Activated CD8-positive, alpha-beta T cell treated with anti-CD3 and anti-CD28 coated beads, Interleukin-2, amount 10 ng/mL, durations not matched to agents 7 days and 5 days (primary cell): ENCODE results near the gene ARHGAP22. TPM values are rescaled to one million over a fixed set of nuclear protein-coding genes. Genes with fewer than 3 reads are reported as not detected.

ENCODE experiments used
- ATAC-seq: fragments of 150-1000 bp; cut with Tn5 transposase; one replicate; pipeline ENCODE4 v1.10.0; 2021; ENCODE audit warnings: moderate library complexity
- CTCF ChIA-PET: fragments of 350-600 bp; sonication (Branson Sonifier 250); formaldehyde crosslinking; loops from one replicate; lab custom pipeline; 2021; ENCODE audit warnings: antibody characterized with exemption; lab: Charles Lee
- POLR2A ChIA-PET: fragments of 350-600 bp; sonication (Branson Sonifier 250); formaldehyde crosslinking; loops from one replicate; lab custom pipeline; 2021; ENCODE audit warnings: antibody characterized with exemption; lab: Charles Lee
- DNase-seq: peaks from one replicate; pipeline ENCODE4 v3.0.0-alpha.2; 2020
- H3K27ac Mint-ChIP-seq: one replicate; pipeline ENCODE4 v1.8.0; 2021; ENCODE audit warnings: mild to moderate bottlenecking, mixed read lengths
- H3K27me3 Mint-ChIP-seq: one replicate; pipeline ENCODE4 v1.8.0; 2021; ENCODE audit warnings: low read depth, mixed read lengths
- H3K36me3 Mint-ChIP-seq: one replicate; pipeline ENCODE4 v1.8.0; 2021; ENCODE audit warnings: low read depth, mixed read lengths
- H3K4me1 Mint-ChIP-seq: one replicate; pipeline ENCODE4 v1.8.0; 2021; ENCODE audit warnings: low read depth, mixed read lengths
- H3K4me3 Mint-ChIP-seq: one replicate; pipeline ENCODE4 v1.8.0; 2021; ENCODE audit warnings: mild to moderate bottlenecking, mixed read lengths
- H3K9me3 Mint-ChIP-seq: one replicate; pipeline ENCODE4 v1.8.0; 2022; ENCODE audit warnings: mixed read lengths; ENCODE audit not compliant: insufficient read depth
- total RNA-seq, 2 experiments: library from RNA; stranded (reverse); gene quantifications; one replicate each; pipeline ENCODE4 v1.2.3, GENCODE V29; 2021

The ARHGAP22 gene
- total RNA-seq, 2 experiments from 2014 or later, result not detected

- no peaks in the 10 kb centered on the region for H3K9me3 Mint-ChIP-seq
Observed at GRCh38 chr10:48533951-48534720, 70.7 kb downstream of the ARHGAP22 start.

GRCh38 chr10:48533540-48533939, 71.3 kb downstream of the ARHGAP22 start:
- ATAC-seq (no peak), DNase-seq (no peak)
- H3K9me3 Mint-ChIP-seq, result no peaks in the 10 kb centered on the region
- no peaks in the 10 kb centered on the region for H3K36me3 Mint-ChIP-seq
- H3K4me3 Mint-ChIP-seq, result no peak overlapping the region
- no peaks in the 10 kb centered on the region for H3K4me1 Mint-ChIP-seq
- ChIA-PET CTCF (no interaction called here), POLR2A (no interaction called here)
- no peak overlapping the region for H3K27ac Mint-ChIP-seq
- peaks cover 21% of the 10 kb centered on the region for H3K27me3 Mint-ChIP-seq

More at GRCh38 chr10:48533951-48534720, 70.7 kb downstream of the ARHGAP22 start:
- Mint-ChIP-seq H3K4me1 (no peaks in the 10 kb centered on the region), H3K36me3 (no peaks in the 10 kb centered on the region), H3K27me3 (peaks cover 19% of the 10 kb centered on the region), H3K4me3 (no peak overlapping the region), H3K27ac (no peak overlapping the region)
- POLR2A ChIA-PET, result no interaction called here
- DNase-seq (no peak), ATAC-seq (no peak)
- CTCF ChIA-PET, result no interaction called here

GRCh38 chr10:48531486-48531885, 73.4 kb downstream of the ARHGAP22 start:
- ATAC-seq, result no peak
- H3K4me3 Mint-ChIP-seq, result no peak overlapping the region
- H3K36me3 Mint-ChIP-seq, result no peaks in the 10 kb centered on the region
- peaks cover 28% of the 10 kb centered on the region for H3K27me3 Mint-ChIP-seq
- H3K4me1 Mint-ChIP-seq, result no peaks in the 10 kb centered on the region
- POLR2A ChIA-PET, result no interaction called here
- no peaks in the 10 kb centered on the region for H3K9me3 Mint-ChIP-seq
- H3K27ac Mint-ChIP-seq, result no peak overlapping the region
- CTCF ChIA-PET, result no interaction called here
- DNase-seq, result no peak

- Mint-ChIP-seq H3K9me3 (no peaks in the 10 kb centered on the region), H3K4me1 (peaks cover 2% of the 10 kb centered on the region), H3K36me3 (no peaks in the 10 kb centered on the region), H3K27ac (no peak overlapping the region), H3K27me3 (peaks cover 47% of the 10 kb centered on the region), H3K4me3 (no peak overlapping the region)
- ATAC-seq, result no peak
- POLR2A ChIA-PET, result no interaction called here
- DNase-seq, result no peak
- CTCF ChIA-PET, result no interaction called here
Observed at GRCh38 chr10:48529331-48529730, 75.5 kb downstream of the ARHGAP22 start.

- DNase-seq (no peak), ATAC-seq (no peak)
- no peak overlapping the region for H3K27ac Mint-ChIP-seq
- no peaks in the 10 kb centered on the region for H3K9me3 Mint-ChIP-seq
- peaks cover 45% of the 10 kb centered on the region for H3K27me3 Mint-ChIP-seq
- POLR2A ChIA-PET, result no interaction called here
- H3K36me3 Mint-ChIP-seq, result no peaks in the 10 kb centered on the region
- CTCF ChIA-PET, result interaction anchor here (0.7 kb wide), 1 partner anchor 128 kb away, joined by 3 read pairs; no protein-coding TSS in a partner anchor
- no peak overlapping the region for H3K4me3 Mint-ChIP-seq
- H3K4me1 Mint-ChIP-seq, result peaks cover 2% of the 10 kb centered on the region
Observed at GRCh38 chr10:48527756-48528155, 77.1 kb downstream of the ARHGAP22 start.

GRCh38 chr10:48526846-48527505, 77.9 kb downstream of the ARHGAP22 start:
- peaks cover 2% of the 10 kb centered on the region for H3K4me1 Mint-ChIP-seq
- peaks cover 52% of the 10 kb centered on the region for H3K27me3 Mint-ChIP-seq
- DNase-seq, result no peak
- POLR2A ChIA-PET, result no interaction called here
- H3K9me3 Mint-ChIP-seq, result no peaks in the 10 kb centered on the region
- CTCF ChIA-PET, result no interaction called here
- no peak for ATAC-seq
- no peak overlapping the region for H3K27ac Mint-ChIP-seq
- H3K36me3 Mint-ChIP-seq, result no peaks in the 10 kb centered on the region
- no peak overlapping the region for H3K4me3 Mint-ChIP-seq

GRCh38 chr10:48526011-48526821, 78.7 kb downstream of the ARHGAP22 start:
- POLR2A ChIA-PET, result no interaction called here
- no peaks in the 10 kb centered on the region for H3K36me3 Mint-ChIP-seq

GRCh38 chr10:48525113-48525512, 79.8 kb downstream of the ARHGAP22 start:
- CTCF ChIA-PET, result interaction anchor here (1.3 kb wide), 1 partner anchor 9 kb away, joined by 3 read pairs; no protein-coding TSS in a partner anchor
- H3K4me1 Mint-ChIP-seq, result peaks cover 2% of the 10 kb centered on the region
- DNase-seq (no peak), ATAC-seq (no peak)
- H3K27me3 Mint-ChIP-seq, result peaks cover 63% of the 10 kb centered on the region
- POLR2A ChIA-PET, result no interaction called here
- no peak overlapping the region for H3K27ac Mint-ChIP-seq
- no peaks in the 10 kb centered on the region for H3K36me3 Mint-ChIP-seq
- no peak overlapping the region for H3K4me3 Mint-ChIP-seq
- H3K9me3 Mint-ChIP-seq, result no peaks in the 10 kb centered on the region

More at GRCh38 chr10:48526011-48526821, 78.7 kb downstream of the ARHGAP22 start:
- peaks cover 57% of the 10 kb centered on the region for H3K27me3 Mint-ChIP-seq
- H3K4me3 Mint-ChIP-seq, result no peak overlapping the region
- DNase-seq, result no peak
- no peaks in the 10 kb centered on the region for H3K9me3 Mint-ChIP-seq
- no peak for ATAC-seq
- H3K27ac Mint-ChIP-seq, result no peak overlapping the region
- H3K4me1 Mint-ChIP-seq, result peaks cover 2% of the 10 kb centered on the region
- CTCF ChIA-PET, result no interaction called here

GRCh38 chr10:48523820-48524758, 80.8 kb downstream of the ARHGAP22 start:
- H3K27me3 Mint-ChIP-seq, result peaks cover 64% of the 10 kb centered on the region
- H3K27ac Mint-ChIP-seq, result no peak overlapping the region
- ChIA-PET POLR2A (no interaction called here), CTCF (interaction anchor here (1.3 kb wide), 1 partner anchor 8 kb away, joined by 3 read pairs; no protein-coding TSS in a partner anchor)
- H3K4me3 Mint-ChIP-seq, result no peak overlapping the region
- ATAC-seq, result peak; percentile 35
- H3K9me3 Mint-ChIP-seq, result no peaks in the 10 kb centered on the region
- DNase-seq, result no peak
- H3K36me3 Mint-ChIP-seq, result no peaks in the 10 kb centered on the region
- peaks cover 12% of the 10 kb centered on the region for H3K4me1 Mint-ChIP-seq

GRCh38 chr10:48523212-48523819, 81.6 kb downstream of the ARHGAP22 start:
- Mint-ChIP-seq H3K27me3 (peaks cover 61% of the 10 kb centered on the region), H3K9me3 (no peaks in the 10 kb centered on the region), H3K4me1 (peaks cover 20% of the 10 kb centered on the region), H3K36me3 (no peaks in the 10 kb centered on the region), H3K27ac (no peak overlapping the region), H3K4me3 (no peak overlapping the region)
- ChIA-PET CTCF (interaction anchor here (0.6 kb wide), 1 partner anchor 106 kb away, joined by 3 read pairs; no protein-coding TSS in a partner anchor), POLR2A (no interaction called here)
- DNase-seq, result no peak
- peak; percentile 10 for ATAC-seq
